Epithelial cell of esophagus (primary cell): ENCODE measurements around the gene POP4.

Experiments
- DNase-seq: peaks from one replicate; pipeline ENCODE4 v3.0.0; 2010; ENCODE audit warnings: low read depth
- H3K4me3 ChIP-seq: 2 replicates; pipeline ENCODE4 v1.5.1; 2011; ENCODE audit warnings: mild to moderate bottlenecking, low read length, control low read depth
- CTCF ChIP-seq: IDR thresholded peaks from 2 replicates; pipeline ENCODE4 v1.5.1; 2011; ENCODE audit warnings: low read depth, mild to moderate bottlenecking, low read length, control low read depth, inconsistent platforms; ENCODE audit not compliant: insufficient read depth; ENCODE audit errors: missing control alignments

The POP4 gene

GRCh38 chr19:29587518-29587986, 18.5 kb upstream of the POP4 start:
- TF ChIP-seq CTCF = no peak
- peak; percentile 21 for DNase-seq
- H3K4me3 ChIP-seq = no peak overlapping the region

GRCh38 chr19:29588095-29588494, 18.0 kb upstream of the POP4 start:
- TF ChIP-seq CTCF = no peak
- DNase-seq = no peak
- H3K4me3 ChIP-seq = no peak overlapping the region

GRCh38 chr19:29590278-29590677, 15.8 kb upstream of the POP4 start:
- DNase-seq = no peak
- H3K4me3 ChIP-seq = no peak overlapping the region
- no peak for TF ChIP-seq CTCF

- no peak for DNase-seq
- H3K4me3 ChIP-seq = no peak overlapping the region
- TF ChIP-seq CTCF = no peak
Observed at GRCh38 chr19:29591670-29592069, 14.4 kb upstream of the POP4 start.

GRCh38 chr19:29593869-29594268, 12.2 kb upstream of the POP4 start:
- H3K4me3 ChIP-seq = no peak overlapping the region
- no peak for TF ChIP-seq CTCF
- DNase-seq = no peak

- DNase-seq = no peak
- no peak overlapping the region for H3K4me3 ChIP-seq
- no peak for TF ChIP-seq CTCF
Observed at GRCh38 chr19:29596080-29596727, 9.9 kb upstream of the POP4 start.

- no peak overlapping the region for H3K4me3 ChIP-seq
- DNase-seq = peak; percentile 34
- peak; percentile 47 for TF ChIP-seq CTCF
Observed at GRCh38 chr19:29596885-29597525, 9.1 kb upstream of the POP4 start.
